T-helper 17 cell (primary cell): ENCODE data around the gene MAP3K4. TPM values are rescaled to one million over a fixed set of nuclear protein-coding genes. Genes with fewer than 3 reads are reported as not detected.

Experiments used
- ATAC-seq: fragments of 150-1000 bp; cut with Tn5 transposase; 2 replicates; pipeline ENCODE4 v1.10.0; 2021; ENCODE audit warnings: mild to moderate bottlenecking, moderate library complexity
- DNase-seq, 3 donors: peaks; one replicate each; pipeline versions ENCODE4 v3.0.0 to v3.0.0-alpha.2; 2020 to 2021
- H3K9me3 ChIP-seq: one replicate; pipeline ENCODE4 v1.7.0; 2013; ENCODE audit warnings: low read length, mild to moderate bottlenecking; ENCODE audit not compliant: control insufficient read depth, poor library complexity, severe bottlenecking
- H3K27ac Mint-ChIP-seq: one replicate; pipeline ENCODE4 v1.8.0; 2022; ENCODE audit warnings: mild to moderate bottlenecking, moderate library complexity, mixed read lengths
- H3K27me3 Mint-ChIP-seq: one replicate; pipeline ENCODE4 v1.8.0; 2022; ENCODE audit warnings: mixed read lengths
- H3K36me3 Mint-ChIP-seq: one replicate; pipeline ENCODE4 v1.8.0; 2022; ENCODE audit warnings: low read depth, mixed read lengths
- H3K4me1 Mint-ChIP-seq: one replicate; pipeline ENCODE4 v1.8.0; 2022; ENCODE audit warnings: mild to moderate bottlenecking, mixed read lengths
- H3K4me3 Mint-ChIP-seq: one replicate; pipeline ENCODE4 v1.8.0; 2022; ENCODE audit warnings: mild to moderate bottlenecking, moderate library complexity, mixed read lengths
- total RNA-seq, 4 donors: library from RNA in 2 of 4; stranded (reverse) in 2 of 4; gene quantifications; one replicate each; pipeline ENCODE4 v1.2.3 and lab custom pipeline; 2022 to 2026

The MAP3K4 gene
- total RNA-seq, 2 donors from 2014 or later: 173 to 188 TPM

GRCh38 chr6:161048641-161049040 is 57.1 kb downstream of the MAP3K4 start:
- no peaks in the 10 kb centered on the region for H3K9me3 ChIP-seq
- DNase-seq (no peak), ATAC-seq (no peak)
- Mint-ChIP-seq H3K4me1 (peaks cover 31% of the 10 kb centered on the region), H3K36me3 (peaks cover 9% of the 10 kb centered on the region), H3K27ac (peak overlapping the region; percentile 95), H3K4me3 (no peak overlapping the region), H3K27me3 (no peaks in the 10 kb centered on the region)

- DNase-seq: no peak
- Mint-ChIP-seq H3K27ac (peak overlapping the region; percentile 95), H3K36me3 (peaks cover 7% of the 10 kb centered on the region), H3K4me1 (peaks cover 32% of the 10 kb centered on the region), H3K4me3 (peak overlapping the region; percentile 85), H3K27me3 (no peaks in the 10 kb centered on the region)
- no peaks in the 10 kb centered on the region for H3K9me3 ChIP-seq
- ATAC-seq: peak; percentile 71
These were observed 58.7 kb downstream of the MAP3K4 start for GRCh38 chr6:161050134-161050765.

DNA sequence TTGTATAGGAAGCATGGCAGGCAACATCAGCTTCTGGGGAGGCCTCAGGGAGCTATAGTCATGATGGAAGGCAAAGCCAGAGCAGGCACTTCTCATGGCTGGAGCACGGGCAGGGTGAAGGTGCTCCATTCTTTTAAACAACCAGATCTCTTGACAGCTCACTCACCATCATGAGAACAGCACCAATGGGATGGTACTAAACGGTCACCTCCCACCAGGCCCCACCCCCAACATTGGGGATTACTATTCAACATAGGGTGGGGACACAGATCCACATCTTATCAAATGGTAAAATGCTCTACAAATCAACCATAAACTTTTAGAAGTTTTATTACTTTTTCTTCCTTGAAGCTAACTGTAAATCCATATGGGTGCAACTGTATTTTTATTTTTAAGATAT is 61.5 kb downstream of the MAP3K4 start:
- ATAC-seq: no peak
- Mint-ChIP-seq H3K27me3 (no peaks in the 10 kb centered on the region), H3K4me1 (peaks cover 42% of the 10 kb centered on the region), H3K4me3 (no peak overlapping the region), H3K27ac (no peak overlapping the region), H3K36me3 (peaks cover 5% of the 10 kb centered on the region)
- no peak for DNase-seq
- no peaks in the 10 kb centered on the region for H3K9me3 ChIP-seq

DNA sequence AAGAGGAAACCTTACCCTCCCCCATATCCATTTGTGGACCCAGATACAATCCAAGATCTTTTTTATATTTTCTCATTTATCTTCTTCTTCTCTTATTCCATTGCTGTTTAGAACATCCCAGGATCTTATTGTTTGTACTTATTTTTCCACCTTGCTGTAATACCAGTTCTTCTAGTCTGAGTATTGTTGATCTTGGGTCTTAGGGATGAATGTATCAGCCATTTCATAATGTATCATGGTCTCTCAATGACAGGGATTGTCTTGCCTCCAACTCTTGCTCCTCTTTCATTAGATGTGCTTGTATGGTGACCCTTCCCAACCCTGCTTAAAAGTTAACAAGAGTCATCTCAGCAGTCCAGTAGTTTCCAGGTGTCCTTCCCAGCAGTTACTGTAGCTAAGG is 63.3 kb downstream of the MAP3K4 start:
- DNase-seq (no peak), ATAC-seq (no peak)
- Mint-ChIP-seq H3K27ac (peak overlapping the region; percentile 43), H3K4me1 (peaks cover 38% of the 10 kb centered on the region), H3K4me3 (no peak overlapping the region), H3K36me3 (peaks cover 2% of the 10 kb centered on the region), H3K27me3 (no peaks in the 10 kb centered on the region)
- H3K9me3 ChIP-seq: no peaks in the 10 kb centered on the region

DNA sequence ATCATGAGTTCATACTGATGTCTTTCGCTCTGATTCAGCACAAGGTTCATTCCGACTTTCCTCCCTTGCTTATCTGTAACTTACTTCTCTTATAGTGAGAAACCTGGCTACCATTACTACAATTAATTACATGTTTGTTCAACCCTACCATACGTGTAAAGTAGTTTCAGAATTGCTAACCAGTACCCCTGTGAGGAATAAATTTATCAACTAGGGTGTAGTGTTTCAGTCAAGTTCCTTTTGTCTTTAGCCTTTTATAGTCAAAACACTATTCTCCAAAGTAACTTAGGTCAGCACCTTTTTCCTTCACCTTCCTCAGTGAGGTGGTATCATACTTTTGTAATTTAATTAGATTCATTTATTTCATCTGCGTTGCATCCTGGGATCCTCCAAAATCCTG is 64.9 kb downstream of the MAP3K4 start:
- no peak for DNase-seq
- no peaks in the 10 kb centered on the region for H3K27me3 Mint-ChIP-seq
- H3K27ac Mint-ChIP-seq: peak overlapping the region; percentile 94
- H3K4me1 Mint-ChIP-seq: peaks cover 29% of the 10 kb centered on the region
- H3K9me3 ChIP-seq: no peaks in the 10 kb centered on the region
- H3K4me3 Mint-ChIP-seq: peak overlapping the region; percentile 16
- H3K36me3 Mint-ChIP-seq: peaks cover 2% of the 10 kb centered on the region
- no peak for ATAC-seq

DNA sequence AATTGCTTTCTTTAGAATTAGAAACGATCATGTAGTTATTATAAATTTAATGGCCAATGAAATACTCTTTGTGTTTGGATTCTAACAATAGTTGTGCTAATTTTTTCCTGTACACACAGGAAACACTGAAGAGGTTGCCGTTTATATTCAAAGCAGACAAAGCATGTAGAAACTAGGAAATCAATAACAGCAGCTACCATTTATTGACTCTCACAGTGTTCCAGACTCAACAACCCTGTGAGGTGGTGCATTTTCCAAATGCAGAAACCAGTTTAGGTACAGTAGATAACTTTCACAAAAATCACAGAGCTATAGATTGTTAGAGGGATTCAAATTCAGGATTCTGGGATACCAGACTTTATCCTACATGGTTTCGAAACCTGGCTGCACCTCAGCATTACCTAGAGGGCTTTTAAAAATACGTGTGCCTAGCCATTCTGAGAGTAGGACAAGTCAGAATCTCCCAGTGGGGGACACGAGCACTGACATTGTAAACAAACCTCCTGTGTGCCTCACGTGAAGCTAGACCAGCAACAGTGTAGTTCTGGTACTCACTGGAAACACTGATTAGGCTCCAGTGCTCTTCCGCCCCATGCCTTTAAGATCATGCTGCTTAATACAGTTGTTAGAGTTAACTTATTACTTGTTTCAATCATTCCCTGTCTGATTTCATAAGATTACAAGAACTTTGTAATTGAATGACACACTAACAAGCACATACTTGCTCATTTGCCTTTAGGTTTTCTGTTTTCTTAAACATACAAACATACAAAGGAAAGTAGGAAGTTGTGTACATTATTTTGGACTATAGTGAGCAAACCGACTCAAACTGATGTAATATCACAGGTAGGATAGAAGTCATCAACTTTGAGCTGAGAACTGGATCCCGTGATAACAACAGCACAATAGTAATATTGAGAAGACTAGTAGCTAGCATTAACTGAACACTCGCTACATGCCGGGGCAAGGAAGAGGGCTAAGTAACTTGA is 65.8 kb downstream of the MAP3K4 start:
- ATAC-seq (peak; percentile 76), DNase-seq (no peak)
- H3K9me3 ChIP-seq: no peaks in the 10 kb centered on the region
- H3K27me3 Mint-ChIP-seq: no peaks in the 10 kb centered on the region
- H3K4me3 Mint-ChIP-seq: peak overlapping the region; percentile 65
- peaks cover 2% of the 10 kb centered on the region for H3K36me3 Mint-ChIP-seq
- H3K4me1 Mint-ChIP-seq: peaks cover 28% of the 10 kb centered on the region
- H3K27ac Mint-ChIP-seq: peak overlapping the region; percentile 94

GRCh38 chr6:161058741-161059140 is 67.2 kb downstream of the MAP3K4 start:
- Mint-ChIP-seq H3K4me1 (peaks cover 40% of the 10 kb centered on the region), H3K27ac (no peak overlapping the region), H3K27me3 (no peaks in the 10 kb centered on the region), H3K4me3 (no peak overlapping the region), H3K36me3 (peaks cover 4% of the 10 kb centered on the region)
- H3K9me3 ChIP-seq: no peaks in the 10 kb centered on the region
- DNase-seq (no peak), ATAC-seq (no peak)

GRCh38 chr6:161061576-161061975 is 70.0 kb downstream of the MAP3K4 start:
- no peaks in the 10 kb centered on the region for H3K9me3 ChIP-seq
- H3K27me3 Mint-ChIP-seq: no peaks in the 10 kb centered on the region
- H3K36me3 Mint-ChIP-seq: peaks cover 2% of the 10 kb centered on the region
- no peak overlapping the region for H3K4me3 Mint-ChIP-seq
- ATAC-seq (no peak), DNase-seq (no peak)
- H3K27ac Mint-ChIP-seq: peak overlapping the region; percentile 74
- H3K4me1 Mint-ChIP-seq: peaks cover 45% of the 10 kb centered on the region

DNA sequence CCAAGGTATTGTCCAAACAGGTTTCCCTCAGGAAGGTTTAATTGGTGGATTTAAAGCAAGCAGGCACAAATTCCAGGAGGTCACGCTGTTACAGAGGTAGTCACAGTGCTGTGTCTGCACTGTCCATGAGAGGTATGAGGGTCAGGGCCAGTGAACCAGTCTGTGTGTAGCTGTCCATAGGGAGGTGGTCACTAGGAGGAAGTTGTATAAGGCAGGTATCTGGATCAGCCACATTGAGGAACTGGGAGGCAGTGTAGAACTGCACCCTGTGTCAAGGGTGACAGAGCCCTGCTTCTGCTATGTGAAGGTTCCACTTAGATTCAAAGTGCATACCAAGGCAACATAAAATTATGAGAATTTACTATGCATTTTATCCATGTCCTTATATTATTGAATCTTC is 73.3 kb downstream of the MAP3K4 start:
- H3K27me3 Mint-ChIP-seq: no peaks in the 10 kb centered on the region
- no peak for ATAC-seq

DNA sequence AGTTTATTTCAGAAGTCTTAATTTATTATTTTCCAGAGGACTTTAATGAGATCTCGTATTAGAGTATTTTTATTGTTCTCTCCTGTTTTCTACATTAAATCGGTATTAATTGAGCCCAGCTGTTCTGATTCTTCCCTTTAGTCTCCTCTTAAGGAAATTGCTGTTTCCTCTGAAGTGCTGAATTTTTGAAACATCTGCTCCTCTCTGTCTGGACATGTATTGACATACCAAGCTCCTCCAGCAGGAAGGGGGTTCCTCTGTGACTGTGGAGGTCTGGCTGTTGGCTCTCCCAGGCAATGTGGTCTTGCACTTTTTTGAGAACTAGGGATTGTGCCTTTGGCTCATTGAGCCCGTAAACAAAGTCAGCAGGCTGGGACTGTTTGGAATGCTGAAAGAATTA is 74.9 kb downstream of the MAP3K4 start:
- peak overlapping the region; percentile 86 for H3K27ac Mint-ChIP-seq
- H3K9me3 ChIP-seq: no peaks in the 10 kb centered on the region
- peaks cover 4% of the 10 kb centered on the region for H3K36me3 Mint-ChIP-seq
- ATAC-seq (no peak), DNase-seq (no peak)
- no peaks in the 10 kb centered on the region for H3K27me3 Mint-ChIP-seq
- no peak overlapping the region for H3K4me3 Mint-ChIP-seq
- peaks cover 40% of the 10 kb centered on the region for H3K4me1 Mint-ChIP-seq

More for the DNA sequence above, 73.3 kb downstream of the MAP3K4 start:
- no peaks in the 10 kb centered on the region for H3K9me3 ChIP-seq
- H3K36me3 Mint-ChIP-seq: peaks cover 2% of the 10 kb centered on the region
- DNase-seq: no peak
- H3K27ac Mint-ChIP-seq: peak overlapping the region; percentile 2
- peaks cover 32% of the 10 kb centered on the region for H3K4me1 Mint-ChIP-seq
- peak overlapping the region; percentile 70 for H3K4me3 Mint-ChIP-seq

DNA sequence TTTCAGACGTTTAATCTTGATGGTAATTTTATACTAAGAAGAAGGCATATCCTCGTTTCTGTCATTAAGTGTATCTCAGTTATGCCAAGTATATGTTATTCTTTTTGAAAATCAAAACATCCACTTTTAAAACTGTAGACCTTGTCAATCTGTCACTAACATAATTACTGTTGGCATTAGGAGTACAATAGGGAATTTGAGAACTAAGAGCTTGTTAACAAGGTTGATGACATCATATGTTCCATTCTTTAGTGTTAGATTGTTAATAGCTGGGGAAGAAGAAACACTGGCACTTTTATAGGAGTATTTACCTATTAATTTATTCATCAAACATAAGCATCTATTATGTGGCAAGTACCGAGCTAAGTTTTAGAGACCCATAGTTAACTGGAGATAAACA is 76.2 kb downstream of the MAP3K4 start:
- H3K4me3 Mint-ChIP-seq: no peak overlapping the region
- H3K9me3 ChIP-seq: no peaks in the 10 kb centered on the region
- no peaks in the 10 kb centered on the region for H3K27me3 Mint-ChIP-seq
- peaks cover 6% of the 10 kb centered on the region for H3K36me3 Mint-ChIP-seq
- DNase-seq: no peak
- H3K27ac Mint-ChIP-seq: no peak overlapping the region
- no peak for ATAC-seq
- peaks cover 37% of the 10 kb centered on the region for H3K4me1 Mint-ChIP-seq

DNA sequence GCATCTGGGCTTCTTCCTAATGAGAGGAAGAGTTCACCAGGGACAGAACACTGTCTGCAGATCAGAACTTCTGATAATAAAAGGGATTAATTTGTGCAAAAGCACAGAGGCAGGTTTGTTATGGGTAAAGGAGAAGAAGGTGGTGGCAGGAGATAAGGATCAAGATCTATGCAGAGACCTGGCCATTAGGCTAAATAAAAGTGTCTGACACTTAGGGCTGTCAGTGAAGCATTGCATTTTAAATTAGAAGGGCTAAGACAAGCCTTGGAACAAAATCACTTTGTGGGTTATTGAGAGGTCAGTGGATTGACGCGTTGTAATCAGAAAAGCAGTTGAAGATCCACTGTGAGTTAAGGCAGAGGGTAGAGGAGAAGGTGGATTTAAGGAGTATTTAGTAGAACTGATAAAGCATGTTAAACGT is 76.8 kb downstream of the MAP3K4 start:
- Mint-ChIP-seq H3K27me3 (no peaks in the 10 kb centered on the region), H3K27ac (no peak overlapping the region), H3K4me3 (no peak overlapping the region), H3K36me3 (peaks cover 8% of the 10 kb centered on the region), H3K4me1 (peaks cover 35% of the 10 kb centered on the region)
- ATAC-seq: no peak
- H3K9me3 ChIP-seq: no peaks in the 10 kb centered on the region
- DNase-seq: no peak

DNA sequence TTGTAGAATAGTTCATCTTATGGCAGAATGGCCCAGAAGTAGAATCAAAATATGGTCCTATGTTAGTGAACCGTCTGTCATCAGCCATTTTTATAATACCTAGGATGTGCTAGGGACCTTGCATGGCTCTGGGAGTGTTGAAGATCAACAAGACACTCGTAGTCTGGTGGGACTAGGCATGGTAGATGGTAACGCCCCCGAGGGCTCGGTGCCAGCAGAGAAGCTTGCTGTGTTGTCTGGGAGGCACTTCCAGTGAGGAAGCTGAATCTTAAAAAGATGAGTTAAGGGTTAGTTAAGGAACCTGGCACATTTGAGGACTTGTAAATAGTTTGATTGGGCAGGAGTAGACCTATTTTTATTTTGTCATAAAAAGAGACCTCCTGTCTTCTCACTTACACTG is 82.4 kb downstream of the MAP3K4 start:
- no peaks in the 10 kb centered on the region for H3K27me3 Mint-ChIP-seq
- DNase-seq (no peak), ATAC-seq (no peak)
- H3K27ac Mint-ChIP-seq: no peak overlapping the region
- peaks cover 23% of the 10 kb centered on the region for H3K4me1 Mint-ChIP-seq
- peaks cover 7% of the 10 kb centered on the region for H3K36me3 Mint-ChIP-seq
- H3K4me3 Mint-ChIP-seq: no peak overlapping the region
- H3K9me3 ChIP-seq: no peaks in the 10 kb centered on the region
